ENCODE measurements around the gene GRM4. TPM values are rescaled to one million over a fixed set of nuclear protein-coding genes. Genes with fewer than 3 reads are reported as not detected.

Gene GRM4
- total RNA-seq, 1 experiment from 2014 or later, result 5.6 TPM

- Histone ChIP-seq H2BK120ac (ENCODE audit: low read depth, low read length, poor library complexity, severe bottlenecking) (no peak overlapping the region), H3K79me2 (ENCODE audit: insufficient read depth, low read length) (no peaks in the 10 kb centered on the region), H4K5ac (ENCODE audit: insufficient read length, low read depth, low read length) (no peak overlapping the region), H4K91ac (ENCODE audit: insufficient read length, low read depth, low read length) (no peak overlapping the region), H3K4me2 (ENCODE audit: insufficient read depth, insufficient read length, low read length) (no peak overlapping the region), H3T11ph (ENCODE audit: low read length) (no peak overlapping the region), H2BK12ac (ENCODE audit: insufficient read length, low read depth, low read length) (no peak overlapping the region), H3K27ac (ENCODE audit: insufficient read length, low read depth, low read length) (no peak overlapping the region), H3K9ac (ENCODE audit: extremely low read depth, insufficient read length, low read length) (no peak overlapping the region), H3K23ac (ENCODE audit: insufficient read length, low read depth, low read length) (no peak overlapping the region), H4K8ac (replicated peaks; ENCODE audit: insufficient read length, low read depth, low read length) (no peak overlapping the region), H3K18ac (ENCODE audit: insufficient read length, low read depth, low read length) (no peak overlapping the region), H3K56ac (ENCODE audit: insufficient read length, low read depth, low read length) (no peak overlapping the region), H2BK5ac (ENCODE audit: insufficient read length, low read length) (no peak overlapping the region), H2BK20ac (ENCODE audit: low read depth, low read length, poor library complexity, severe bottlenecking) (no peak overlapping the region), H3K14ac (ENCODE audit: insufficient read depth, low read length) (no peak overlapping the region; the same call in 1 of the 2 replicates), H4K20me1 (ENCODE audit: control insufficient read depth, insufficient read depth, insufficient read length) (no peaks in the 10 kb centered on the region), H3K4ac (ENCODE audit: low read depth, low read length) (no peak overlapping the region), H2BK15ac (ENCODE audit: low read depth, low read length) (no peak overlapping the region), H3K9me3 (ENCODE audit: control insufficient read depth, low read depth, low read length) (peaks cover 4% of the 10 kb centered on the region), H3K23me2 (ENCODE audit: insufficient read length, low read depth, low read length, poor library complexity, severe bottlenecking) (no peaks in the 10 kb centered on the region), H3K27me3 (ENCODE audit: insufficient read depth, low read length) (no peaks in the 10 kb centered on the region), H3K4me1 (ENCODE audit: insufficient read depth, low read length) (no peaks in the 10 kb centered on the region), H2AK5ac (ENCODE audit: insufficient read length, low read length) (no peak overlapping the region), H2AFZ (ENCODE audit: low read length) (no peak overlapping the region), H3K79me1 (ENCODE audit: insufficient read depth, low read depth, low read length, poor library complexity, severe bottlenecking) (no peaks in the 10 kb centered on the region)
- H3K4me3 Mint-ChIP-seq, result no peak overlapping the region
- peaks cover 0 to 8% (median 6%) of the 10 kb centered on the region in 3 experiments; a peak in 4 of 7 replicates for H3K36me3 Mint-ChIP-seq (ENCODE audit: insufficient read depth in 1 of 3, low read depth in 3 of 3)
- no peak for TF ChIP-seq CTCF (conservative IDR thresholded peaks at IDR 0.05)
- peaks cover 7 to 12% of the 10 kb centered on the region in 2 experiments for H3K4me1 Mint-ChIP-seq
- WGBS (ENCODE audit: extremely low coverage, insufficient read length, low lambda C conversion rate), result no CpG with 5 or more reads among the region's 19 CpGs
- peaks cover 54% of the 10 kb centered on the region for H3K27me3 Mint-ChIP-seq (ENCODE audit: low read depth)
- no peak for DNase-seq
- H3K9me3 Mint-ChIP-seq, result peaks cover 5 to 15% of the 10 kb centered on the region in 2 experiments; a peak in 2 of 5 replicates
- H3K27ac Mint-ChIP-seq, result no peak overlapping the region
These were observed 124.2 kb downstream of the GRM4 start for GRCh38 chr6:34021554-34022190.

Data from H9 (cell line).